Esophagus muscularis mucosa (tissue), 4 donors: Measurements from ENCODE around the gene MTMR10. TPM values are rescaled to one million over a fixed set of nuclear protein-coding genes. Genes with fewer than 3 reads are reported as not detected.

Experiments used
- DNase-seq: peaks from one replicate; pipeline ENCODE4 v3.0.0-alpha.2; 2017; ENCODE audit errors: extremely low spot score
- H3K27ac ChIP-seq, 4 donors: fragments of 200-600 bp; sonication (generic); replicated peaks in 1 of 4; 1 replicate in 3 of 4; 2 replicates in 1 of 4; pipeline ENCODE4 v1.5.1; 2016 to 2019; ENCODE audit warnings: mild to moderate bottlenecking in 1 of 4
- H3K27me3 ChIP-seq, 4 donors: fragments of 200-600 bp; sonication (generic); one replicate each; pipeline versions ENCODE4 v1.5.1 to v1.6.0; 2016 to 2019
- H3K36me3 ChIP-seq, 4 donors: fragments of 200-600 bp; sonication (generic); one replicate each; pipeline ENCODE4 v1.5.1; 2016 to 2019
- H3K4me1 ChIP-seq, 4 donors: fragments of 200-600 bp; sonication (generic); one replicate each; pipeline ENCODE4 v1.5.1; 2016 to 2019
- H3K4me3 ChIP-seq, 4 donors: fragments of 200-600 bp; sonication (generic); 1 replicate in 2 of 4; 2 replicates in 2 of 4; pipeline ENCODE4 v1.5.1; 2016 to 2019; ENCODE audit warnings: mild to moderate bottlenecking in 4 of 4, moderate library complexity in 1 of 4
- H3K9me3 ChIP-seq, 4 donors: fragments of 200-600 bp; sonication (generic); 1 replicate in 3 of 4; 2 replicates in 1 of 4; pipeline ENCODE4 v1.5.1; 2016 to 2019
- EP300 ChIP-seq: sonication (generic); formaldehyde crosslinking; IDR thresholded peaks from one replicate; pipeline ENCODE4 v1.6.1; 2017; ENCODE audit warnings: antibody characterized with exemption
- POLR2A ChIP-seq: fragments of 450-650 bp; IDR thresholded peaks from one replicate; pipeline ENCODE4 v1.6.1; 2017; ENCODE audit warnings: antibody characterized with exemption, moderate library complexity, mild to moderate bottlenecking, low read depth
- POLR2AphosphoS5 ChIP-seq, 2 donors: sonication (generic); formaldehyde crosslinking; IDR thresholded peaks; one replicate each; pipeline ENCODE4 v1.6.1; 2017; ENCODE audit warnings: antibody characterized with exemption in 2 of 2
- WGBS: methylation state at CpG from one replicate; pipeline ENCODE4 v1.1.5; 2018; 5-methylcytosine and 5-hydroxymethylcytosine counted together
- intact Hi-C: fragments of 100-400 bp; cut with DNase I; formaldehyde crosslinking; loops from one replicate; pipeline ENCODE4 v1.15.1; 2023
- total RNA-seq, 4 donors: library from RNA; depleted of rRNA; stranded (reverse); fragments of >200 nt; gene quantifications; one replicate each; pipeline versions ENCODE4 v1.1.0 to v1.2.1, GENCODE V29; 2016
- TF ChIP-seq, protein P1 (sequence below), 3 experiments: fragments of 200-600 bp in 2 of 3; fragments of 450-650 bp in 1 of 3; sonication (generic) in 2 of 3; IDR thresholded peaks; one replicate each; pipeline ENCODE4 v1.5.1; 2017 to 2019; ENCODE audit warnings: antibody characterized with exemption in 3 of 3, mild to moderate bottlenecking in 2 of 3, moderate library complexity in 1 of 3

Gene MTMR10
- total RNA-seq, 4 donors from 2014 or later = 27.4 to 32.3 (median 30.2) TPM

GRCh38 chr15:30943654-30944335 is 47.6 kb downstream of the MTMR10 start:
- intact Hi-C loops = no loop called here
- WGBS = 89% methylated on average over 6 of the region's 8 CpGs
- no peaks in the 10 kb centered on the region for H3K9me3 ChIP-seq
- no peaks in the 10 kb centered on the region for H3K4me1 ChIP-seq
- no peak overlapping the region for H3K4me3 ChIP-seq
- no peak overlapping the region for H3K27ac ChIP-seq
- TF ChIP-seq, protein P1, sequence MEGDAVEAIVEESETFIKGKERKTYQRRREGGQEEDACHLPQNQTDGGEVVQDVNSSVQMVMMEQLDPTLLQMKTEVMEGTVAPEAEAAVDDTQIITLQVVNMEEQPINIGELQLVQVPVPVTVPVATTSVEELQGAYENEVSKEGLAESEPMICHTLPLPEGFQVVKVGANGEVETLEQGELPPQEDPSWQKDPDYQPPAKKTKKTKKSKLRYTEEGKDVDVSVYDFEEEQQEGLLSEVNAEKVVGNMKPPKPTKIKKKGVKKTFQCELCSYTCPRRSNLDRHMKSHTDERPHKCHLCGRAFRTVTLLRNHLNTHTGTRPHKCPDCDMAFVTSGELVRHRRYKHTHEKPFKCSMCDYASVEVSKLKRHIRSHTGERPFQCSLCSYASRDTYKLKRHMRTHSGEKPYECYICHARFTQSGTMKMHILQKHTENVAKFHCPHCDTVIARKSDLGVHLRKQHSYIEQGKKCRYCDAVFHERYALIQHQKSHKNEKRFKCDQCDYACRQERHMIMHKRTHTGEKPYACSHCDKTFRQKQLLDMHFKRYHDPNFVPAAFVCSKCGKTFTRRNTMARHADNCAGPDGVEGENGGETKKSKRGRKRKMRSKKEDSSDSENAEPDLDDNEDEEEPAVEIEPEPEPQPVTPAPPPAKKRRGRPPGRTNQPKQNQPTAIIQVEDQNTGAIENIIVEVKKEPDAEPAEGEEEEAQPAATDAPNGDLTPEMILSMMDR (IDR thresholded peaks at IDR 0.05) = no peak
- TF ChIP-seq POLR2AphosphoS5 (IDR thresholded peaks at IDR 0.05) (no peak), POLR2A (no peak), EP300 (no peak)
- no peak for DNase-seq
- no peaks in the 10 kb centered on the region for H3K27me3 ChIP-seq
- peaks cover 71 to 100% (median 91%) of the 10 kb centered on the region in 4 donors for H3K36me3 ChIP-seq

- no peaks in the 10 kb centered on the region for H3K9me3 ChIP-seq
- no peak for DNase-seq
- H3K27ac ChIP-seq = no peak overlapping the region
- peaks cover 67 to 100% (median 92%) of the 10 kb centered on the region in 4 donors for H3K36me3 ChIP-seq
- no peak overlapping the region for H3K4me3 ChIP-seq
- H3K27me3 ChIP-seq = no peaks in the 10 kb centered on the region
- no peaks in the 10 kb centered on the region for H3K4me1 ChIP-seq
- 92% methylated on average over 15 of the region's 15 CpGs for WGBS
- intact Hi-C loops = no loop called here
- TF ChIP-seq EP300 (no peak), POLR2A (no peak), POLR2AphosphoS5 (IDR thresholded peaks at IDR 0.05) (no peak)
- TF ChIP-seq, protein P1 (IDR thresholded peaks at IDR 0.05) = no peak
Observed at GRCh38 chr15:30941520-30941919, 49.9 kb downstream of the MTMR10 start.

GRCh38 chr15:30940359-30940758 is 51.1 kb downstream of the MTMR10 start:
- intact Hi-C loops = no loop called here
- H3K27me3 ChIP-seq = no peaks in the 10 kb centered on the region
- peaks cover 57 to 93% (median 85%) of the 10 kb centered on the region in 4 donors for H3K36me3 ChIP-seq
- H3K9me3 ChIP-seq = no peaks in the 10 kb centered on the region
- H3K27ac ChIP-seq = no peak overlapping the region
- TF ChIP-seq POLR2A (no peak), POLR2AphosphoS5 (IDR thresholded peaks at IDR 0.05) (no peak), EP300 (no peak)
- TF ChIP-seq, protein P1 (IDR thresholded peaks at IDR 0.05) = no peak
- no peak for DNase-seq
- 78% methylated on average over 4 of the region's 4 CpGs for WGBS
- no peaks in the 10 kb centered on the region for H3K4me1 ChIP-seq
- H3K4me3 ChIP-seq = no peak overlapping the region

DNA sequence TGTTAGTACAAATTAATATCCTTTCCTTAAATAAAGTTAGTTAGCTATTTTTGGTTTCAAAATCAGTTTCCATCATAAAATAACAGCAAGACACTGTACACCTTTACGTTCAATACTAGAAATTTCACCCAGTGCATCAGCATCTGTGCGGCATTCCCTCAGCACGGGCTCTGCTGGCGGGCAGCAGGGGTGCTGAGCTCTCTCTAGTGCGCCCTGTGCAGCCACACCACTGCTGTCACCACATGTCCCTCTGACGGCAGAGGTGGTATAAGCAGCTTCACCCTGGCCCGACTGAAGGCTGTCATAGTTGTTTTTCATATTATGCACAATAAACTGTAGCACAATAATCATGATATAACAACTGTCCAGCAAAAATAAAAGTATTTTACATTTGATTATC is 52.3 kb downstream of the MTMR10 start:
- TF ChIP-seq POLR2AphosphoS5 (IDR thresholded peaks at IDR 0.05) (no peak), POLR2A (no peak)
- TF ChIP-seq, protein P1 (IDR thresholded peaks at IDR 0.05) = no peak
- H3K4me3 ChIP-seq = no peak overlapping the region
- H3K36me3 ChIP-seq = peaks cover 57 to 93% (median 85%) of the 10 kb centered on the region in 4 donors
- no peaks in the 10 kb centered on the region for H3K27me3 ChIP-seq
- H3K4me1 ChIP-seq = no peaks in the 10 kb centered on the region
- intact Hi-C loops = no loop called here
- H3K27ac ChIP-seq = no peak overlapping the region
- DNase-seq = peak; percentile 70
- H3K9me3 ChIP-seq = no peaks in the 10 kb centered on the region
- 90% methylated on average over 7 of the region's 7 CpGs for WGBS

DNA sequence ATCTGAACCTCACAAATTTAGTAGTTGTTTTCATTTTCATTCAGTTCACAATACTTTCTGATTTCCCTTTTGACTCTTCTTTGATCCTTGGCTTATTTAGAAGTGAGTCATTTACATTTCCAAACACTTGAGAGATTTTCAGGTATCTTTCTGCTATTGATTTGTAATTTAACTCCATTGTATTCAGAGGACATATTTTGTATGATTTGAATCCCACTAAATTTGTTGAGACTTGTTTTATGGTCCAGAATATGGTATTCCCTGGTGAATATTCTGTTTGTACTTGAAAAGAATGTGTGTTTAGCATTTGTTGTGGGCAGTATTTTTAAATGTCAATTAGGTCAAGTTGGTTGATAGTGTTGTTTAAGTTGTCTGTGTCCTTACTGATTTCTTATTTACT is 58.1 kb downstream of the MTMR10 start:
- Histone ChIP-seq H3K9me3 (no peaks in the 10 kb centered on the region), H3K36me3 (peaks cover 24 to 80% (median 65%) of the 10 kb centered on the region in 4 donors), H3K4me3 (no peak overlapping the region), H3K27me3 (no peaks in the 10 kb centered on the region), H3K27ac (no peak overlapping the region), H3K4me1 (no peaks in the 10 kb centered on the region)
- DNase-seq = no peak
- TF ChIP-seq, protein P1 (IDR thresholded peaks at IDR 0.05) = no peak
- TF ChIP-seq POLR2AphosphoS5 (IDR thresholded peaks at IDR 0.05) = no peak
- no peak for TF ChIP-seq POLR2A
- no peak for TF ChIP-seq EP300
- intact Hi-C loops = no loop called here
